Measurements from ENCODE around the gene KNSTRN. TPM values are rescaled to one million over a fixed set of nuclear protein-coding genes. Genes with fewer than 3 reads are reported as not detected.

KNSTRN gene
- total and polyA plus RNA-seq, 4 donors: 7.5 to 16.6 (median 14.0) TPM

DNA sequence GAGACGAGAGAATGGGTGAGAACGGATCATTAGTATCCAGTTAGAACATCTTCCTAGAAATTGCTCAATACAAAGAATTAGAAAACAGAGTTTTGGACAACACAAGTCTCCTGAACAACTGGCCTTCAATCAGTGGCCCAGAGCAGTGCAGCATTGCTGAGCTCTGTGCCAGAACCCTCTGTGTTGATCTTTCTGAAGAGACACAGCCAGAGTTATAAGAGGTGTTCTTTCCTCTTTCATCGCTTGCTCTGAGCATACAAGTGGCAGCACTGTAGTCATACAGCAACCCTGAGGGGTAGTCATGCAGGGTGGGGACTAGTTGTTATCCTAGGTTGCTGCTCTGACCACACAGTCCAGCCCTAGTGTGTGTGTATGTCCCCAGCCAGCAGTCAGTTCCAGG, 4.0 kb downstream of the KNSTRN start:
- Histone ChIP-seq H3K9me3 (ENCODE audit: control insufficient read depth in 4 of 4, insufficient read depth in 3 of 4, low read length in 3 of 4) (no peaks in the 10 kb centered on the region), H3K36me3 (ENCODE audit: control insufficient read depth in 4 of 4, insufficient read depth in 4 of 4, low read length in 4 of 4) (peaks cover 9 to 23% (median 12%) of the 10 kb centered on the region in 4 donors), H3K4me1 (ENCODE audit: control insufficient read depth in 5 of 5, insufficient read depth in 5 of 5, low read length in 5 of 5) (peaks cover 0 to 8% (median 6%) of the 10 kb centered on the region in 5 donors)

DNA sequence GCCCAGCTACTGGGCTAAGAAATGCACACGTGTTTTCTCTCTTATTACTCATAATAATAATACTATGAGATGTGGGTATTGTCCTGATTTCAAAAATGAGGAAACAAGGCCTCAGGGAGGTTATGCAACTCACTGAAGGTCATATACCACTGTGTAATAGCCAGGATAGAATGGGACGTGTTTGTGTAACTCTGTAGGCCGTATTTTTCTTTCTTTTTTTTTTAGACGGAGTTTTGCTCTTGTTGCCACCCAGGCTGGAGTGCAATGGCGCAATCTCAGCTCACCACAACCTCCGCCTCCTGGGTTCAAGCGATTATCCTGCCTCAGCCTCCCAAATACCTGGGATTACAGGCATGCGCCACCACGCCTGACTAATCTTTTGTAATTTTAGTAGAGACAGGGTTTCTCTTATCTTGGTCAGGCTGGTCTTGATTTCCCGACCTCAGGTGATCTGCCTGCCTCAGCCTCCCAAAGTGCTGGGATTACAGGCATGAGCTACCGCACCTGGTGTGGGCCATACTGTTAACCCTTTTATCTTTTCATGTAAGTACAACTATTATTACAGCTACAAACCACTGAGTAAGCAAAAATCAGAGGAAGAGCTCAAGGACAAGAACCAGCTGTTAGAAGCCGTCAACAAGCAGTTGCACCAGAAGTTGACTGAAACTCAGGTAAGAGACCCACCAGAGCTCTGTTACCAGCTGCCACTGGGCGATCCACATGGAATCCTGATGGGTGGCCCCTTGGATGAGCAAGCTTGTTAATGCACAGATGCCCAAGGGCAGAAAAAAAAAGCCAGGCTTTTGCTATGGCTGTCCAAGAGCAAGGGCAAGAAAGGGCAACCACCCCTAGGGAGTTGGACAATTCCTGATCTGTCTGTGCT, 6.7 kb downstream of the KNSTRN start:
- no peaks in the 10 kb centered on the region for H3K27me3 ChIP-seq (ENCODE audit: control insufficient read depth in 3 of 3, insufficient read depth in 3 of 3, low read length in 2 of 3)
- H3K9ac ChIP-seq (ENCODE audit: insufficient read depth in 1 of 2, low read length in 2 of 2): no peak overlapping the region
- DNase-seq: no peak
- 60 to 79% methylated on average over 13 of the region's 13 CpGs for WGBS, 2 donors
- peaks cover 0 to 5% (median 0%) of the 10 kb centered on the region in 5 donors for H3K4me1 ChIP-seq (ENCODE audit: control insufficient read depth in 5 of 5, insufficient read depth in 5 of 5, low read length in 5 of 5)
- H3K36me3 ChIP-seq (ENCODE audit: control insufficient read depth in 4 of 4, insufficient read depth in 4 of 4, low read length in 4 of 4): peaks cover 17 to 34% (median 21%) of the 10 kb centered on the region in 4 donors
- H3K27ac ChIP-seq (ENCODE audit: low read depth in 1 of 2, low read length in 1 of 2): peak overlapping the region in 1 of 2 donors; percentile 59
- H3K4me3 ChIP-seq: no peak overlapping the region
- no peaks in the 10 kb centered on the region for H3K9me3 ChIP-seq (ENCODE audit: control insufficient read depth in 4 of 4, insufficient read depth in 3 of 4, low read length in 3 of 4)
- ATAC-seq (ENCODE audit: insufficient read depth, low FRiP score): peak; percentile 8
- TF ChIP-seq, protein P1, sequence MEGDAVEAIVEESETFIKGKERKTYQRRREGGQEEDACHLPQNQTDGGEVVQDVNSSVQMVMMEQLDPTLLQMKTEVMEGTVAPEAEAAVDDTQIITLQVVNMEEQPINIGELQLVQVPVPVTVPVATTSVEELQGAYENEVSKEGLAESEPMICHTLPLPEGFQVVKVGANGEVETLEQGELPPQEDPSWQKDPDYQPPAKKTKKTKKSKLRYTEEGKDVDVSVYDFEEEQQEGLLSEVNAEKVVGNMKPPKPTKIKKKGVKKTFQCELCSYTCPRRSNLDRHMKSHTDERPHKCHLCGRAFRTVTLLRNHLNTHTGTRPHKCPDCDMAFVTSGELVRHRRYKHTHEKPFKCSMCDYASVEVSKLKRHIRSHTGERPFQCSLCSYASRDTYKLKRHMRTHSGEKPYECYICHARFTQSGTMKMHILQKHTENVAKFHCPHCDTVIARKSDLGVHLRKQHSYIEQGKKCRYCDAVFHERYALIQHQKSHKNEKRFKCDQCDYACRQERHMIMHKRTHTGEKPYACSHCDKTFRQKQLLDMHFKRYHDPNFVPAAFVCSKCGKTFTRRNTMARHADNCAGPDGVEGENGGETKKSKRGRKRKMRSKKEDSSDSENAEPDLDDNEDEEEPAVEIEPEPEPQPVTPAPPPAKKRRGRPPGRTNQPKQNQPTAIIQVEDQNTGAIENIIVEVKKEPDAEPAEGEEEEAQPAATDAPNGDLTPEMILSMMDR (IDR thresholded peaks at IDR 0.05; ENCODE audit: control extremely low read depth, extremely low read depth): no peak

More for the DNA sequence above, 4.0 kb downstream of the KNSTRN start:
- H3K4me3 ChIP-seq: no peak overlapping the region
- no peak for ATAC-seq (ENCODE audit: insufficient read depth, low FRiP score)
- no peak overlapping the region for H3K9ac ChIP-seq (ENCODE audit: insufficient read depth in 1 of 2, low read length in 2 of 2)
- H3K27me3 ChIP-seq (ENCODE audit: control insufficient read depth in 3 of 3, insufficient read depth in 3 of 3, low read length in 2 of 3): no peaks in the 10 kb centered on the region
- 93 to 97% methylated on average over 3 of the region's 3 CpGs for WGBS, 2 donors
- DNase-seq: no peak
- TF ChIP-seq, protein P1 (IDR thresholded peaks at IDR 0.05; ENCODE audit: control extremely low read depth, extremely low read depth): no peak
- H3K27ac ChIP-seq (ENCODE audit: low read depth in 1 of 2, low read length in 1 of 2): no peak overlapping the region

DNA sequence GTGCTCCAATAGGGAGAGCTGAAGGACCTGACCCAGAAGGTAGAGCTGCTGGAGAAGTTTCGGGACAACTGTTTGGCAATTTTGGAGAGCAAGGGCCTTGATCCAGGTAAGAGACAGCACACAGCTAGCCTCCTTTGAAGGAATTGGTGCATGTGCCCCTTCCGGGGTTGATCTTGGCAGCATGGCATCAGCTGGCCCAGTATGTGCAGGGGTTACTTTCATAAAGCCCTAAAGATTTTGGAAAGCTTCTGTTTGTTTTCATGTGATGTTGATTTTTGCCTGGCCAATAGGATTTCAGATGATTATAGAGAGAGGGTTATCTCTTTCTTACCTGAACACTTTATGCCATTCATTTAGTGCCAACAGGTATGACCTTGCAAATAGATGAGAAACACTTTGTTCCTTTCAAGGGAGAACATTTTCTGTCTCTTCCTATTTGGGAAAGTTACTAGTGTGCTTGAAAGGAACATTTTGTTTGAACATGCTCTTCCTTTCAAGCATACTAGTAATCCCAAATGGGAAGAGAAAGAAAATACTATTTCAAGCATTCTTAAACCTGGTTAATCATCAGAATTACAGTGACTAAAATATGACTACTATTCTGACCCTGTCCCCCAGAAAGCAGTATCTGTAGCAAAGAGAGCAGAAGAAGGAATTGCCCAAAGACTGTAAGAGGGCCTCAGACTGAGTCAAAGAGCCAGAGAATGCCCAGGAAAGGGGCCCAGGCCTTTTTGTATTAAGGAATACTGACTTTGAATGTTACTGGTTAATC, 7.5 kb downstream of the KNSTRN start:
- H3K27ac ChIP-seq (ENCODE audit: low read depth in 1 of 2, low read length in 1 of 2): peak overlapping the region in 1 of 2 donors; percentile 59
- ATAC-seq (ENCODE audit: insufficient read depth, low FRiP score) (peak; percentile 67), DNase-seq (no peak)
- H3K9me3 ChIP-seq (ENCODE audit: control insufficient read depth in 4 of 4, insufficient read depth in 3 of 4, low read length in 3 of 4): no peaks in the 10 kb centered on the region
- H3K27me3 ChIP-seq (ENCODE audit: control insufficient read depth in 3 of 3, insufficient read depth in 3 of 3, low read length in 2 of 3): no peaks in the 10 kb centered on the region
- no peak overlapping the region for H3K4me3 ChIP-seq
- H3K4me1 ChIP-seq (ENCODE audit: control insufficient read depth in 5 of 5, insufficient read depth in 5 of 5, low read length in 5 of 5): peaks cover 0 to 4% (median 0%) of the 10 kb centered on the region in 5 donors
- peaks cover 18 to 34% (median 21%) of the 10 kb centered on the region in 4 donors for H3K36me3 ChIP-seq (ENCODE audit: control insufficient read depth in 4 of 4, insufficient read depth in 4 of 4, low read length in 4 of 4)
- H3K9ac ChIP-seq (ENCODE audit: insufficient read depth in 1 of 2, low read length in 2 of 2): no peak overlapping the region
- TF ChIP-seq, protein P1 (IDR thresholded peaks at IDR 0.05; ENCODE audit: control extremely low read depth, extremely low read depth): no peak
- WGBS, 2 donors: 84 to 90% methylated on average over 2 of the region's 2 CpGs

Measured in lung (tissue), 12 donors.